Endothelial cell of umbilical vein (primary cell): ENCODE data around the gene NR3C1. TPM values are rescaled to one million over a fixed set of nuclear protein-coding genes. Genes with fewer than 3 reads are reported as not detected.

Experiments
- BruUV-seq: library from RNA; stranded (reverse); fragments of 400-500 nt; replicated peaks from 2 replicates; lab custom pipeline; 2021; lab: Mats Ljungman, UMichigan
- CTCF ChIA-PET: fragments of 300-600, 350-600 bp; sonication (Branson Sonifier 250); formaldehyde crosslinking; loops from one replicate; lab custom pipeline; 2021; ENCODE audit warnings: antibody characterized with exemption, inconsistent platforms; lab: Charles Lee
- POLR2A ChIA-PET: fragments of 300-600, 350-600 bp; sonication (Branson Sonifier 250); formaldehyde crosslinking; loops from one replicate; lab custom pipeline; 2021; ENCODE audit warnings: antibody characterized with exemption, inconsistent platforms; lab: Charles Lee
- DNase-seq: peaks from one replicate; pipeline ENCODE4 v3.0.0-alpha.2; 2011; ENCODE audit warnings: low read depth, low spot score
- FAIRE-seq: peaks from 2 replicates; lab custom pipeline; 2011; peaks lifted over from hg19 to GRCh38; lab: Jason Lieb, UNC
- H2AFZ ChIP-seq: 2 replicates; pipeline ENCODE4 v1.6.0; 2012; ENCODE audit warnings: low read depth, low read length, control low read depth, inconsistent platforms
- H3K27ac ChIP-seq: 2 replicates; pipeline ENCODE4 v1.5.1; 2011; ENCODE audit warnings: low read depth, mild to moderate bottlenecking, control low read depth, low read length, moderate library complexity; ENCODE audit not compliant: insufficient read depth
- H3K27me3 ChIP-seq, 2 experiments: 2 replicates each; pipeline versions ENCODE4 v1.6.0 to v1.6.1; 2011; ENCODE audit warnings: low read length in 2 of 2, mixed read lengths in 1 of 2; ENCODE audit not compliant: control insufficient read depth in 2 of 2, insufficient read depth in 2 of 2
- H3K36me3 ChIP-seq, 2 experiments: 2 replicates in 1 of 2; 3 replicates in 1 of 2; pipeline ENCODE4 v1.5.1; 2011; ENCODE audit warnings: low read length in 2 of 2, mild to moderate bottlenecking in 1 of 2, moderate library complexity in 1 of 2; ENCODE audit not compliant: control insufficient read depth in 2 of 2, insufficient read depth in 2 of 2; ENCODE audit errors: extremely low read depth in 1 of 2
- H3K4me1 ChIP-seq: 3 replicates; pipeline ENCODE4 v1.5.1; 2011; ENCODE audit warnings: mild to moderate bottlenecking, low read length; ENCODE audit not compliant: control insufficient read depth, insufficient read depth; ENCODE audit errors: extremely low read depth
- H3K4me2 ChIP-seq: 2 replicates; pipeline ENCODE4 v1.6.1; 2011; ENCODE audit warnings: low read length, control low read depth, mixed read lengths; ENCODE audit not compliant: insufficient read depth
- H3K4me3 ChIP-seq, 3 experiments: fragments of 200-600 bp in 1 of 3; sonication (generic), shearing (Covaris generic) in 1 of 3; replicated peaks in 1 of 3; 2 replicates each; pipeline ENCODE4 v1.5.1; 2011 to 2016; ENCODE audit warnings: control low read depth in 3 of 3, low read length in 3 of 3, mild to moderate bottlenecking in 2 of 3, inconsistent platforms in 1 of 3, low read depth in 1 of 3, moderate library complexity in 1 of 3; ENCODE audit not compliant: insufficient read depth in 1 of 3
- H3K79me2 ChIP-seq: 2 replicates; pipeline ENCODE4 v1.6.0; 2012; ENCODE audit warnings: low read length, inconsistent platforms; ENCODE audit not compliant: control insufficient read depth, insufficient read depth
- H3K9ac ChIP-seq: replicated peaks from 2 replicates; pipeline ENCODE3; 2011; ENCODE audit warnings: low read length, control low read depth; ENCODE audit not compliant: insufficient read depth; ENCODE audit errors: extremely low read depth
- H3K9me1 ChIP-seq: replicated peaks from 3 replicates; pipeline ENCODE4 v1.6.0; 2011; ENCODE audit warnings: mild to moderate bottlenecking, low read length; ENCODE audit not compliant: control insufficient read depth, insufficient read depth; ENCODE audit errors: extremely low read depth
- H3K9me3 ChIP-seq: replicated peaks from 2 replicates; pipeline ENCODE4 v1.5.1; 2012; ENCODE audit warnings: low read length, inconsistent platforms; ENCODE audit not compliant: control insufficient read depth, insufficient read depth
- H4K20me1 ChIP-seq: replicated peaks from 2 replicates; pipeline ENCODE3; 2011; ENCODE audit warnings: mild to moderate bottlenecking, low read length; ENCODE audit not compliant: control insufficient read depth, insufficient read depth; ENCODE audit errors: extremely low read depth
- EZH2 ChIP-seq: IDR thresholded peaks from 2 replicates; pipeline ENCODE4 v1.6.1; 2012; ENCODE audit warnings: borderline replicate concordance, low read depth, mild to moderate bottlenecking, moderate library complexity, low read length, inconsistent platforms; ENCODE audit not compliant: severe bottlenecking
- FOS ChIP-seq: IDR thresholded peaks from 2 replicates; pipeline ENCODE4 v1.6.1; 2011; ENCODE audit warnings: mild to moderate bottlenecking, low read length, moderate library complexity, borderline replicate concordance; ENCODE audit not compliant: insufficient read depth
- GATA2 ChIP-seq: IDR thresholded peaks from 2 replicates; pipeline ENCODE4 v1.7.0; 2011; ENCODE audit warnings: low read depth, mild to moderate bottlenecking, moderate library complexity, mixed read lengths, low read length; ENCODE audit not compliant: insufficient read length, insufficient read depth
- JUN ChIP-seq: IDR thresholded peaks from 2 replicates; pipeline ENCODE4 v1.6.1; 2011; ENCODE audit warnings: borderline replicate concordance, low read depth; ENCODE audit not compliant: insufficient read length, insufficient read depth
- MYC ChIP-seq: IDR thresholded peaks from one replicate; pipeline ENCODE4 v1.6.1; 2011; ENCODE audit warnings: mild to moderate bottlenecking, low read depth, low read length
- POLR2A ChIP-seq: IDR thresholded peaks from 2 replicates; pipeline ENCODE4 v1.6.1; 2012; ENCODE audit warnings: low read depth, mild to moderate bottlenecking, control low read depth, low read length
- POLR2AphosphoS5 ChIP-seq: IDR thresholded peaks from 2 replicates; pipeline ENCODE4 v1.6.1; 2012; ENCODE audit warnings: low read depth, mild to moderate bottlenecking, control low read depth, low read length, moderate library complexity; ENCODE audit not compliant: insufficient read depth
- dilution Hi-C: fragments of 300-500 bp; cut with MboI; formaldehyde crosslinking; loops from one replicate; pipeline ENCODE4 v1.15.0; 2019; ENCODE audit warnings: low sequenced_read_pairs; ENCODE audit not compliant: extremely low pct_ligation_motif_present
- intact Hi-C: fragments of 100-400 bp; cut with micrococcal nuclease; formaldehyde crosslinking; loops from one replicate; pipeline ENCODE4 v1.10.0; 2022
- polyA plus RNA-seq, 4 experiments: library from polyadenylated mRNA; depleted of rRNA in 3 of 4; stranded (reverse) in 3 of 4; unstranded in 1 of 4; fragments of >200 nt; gene quantifications; 2 replicates each; pipeline versions ENCODE4 v1.2.1 to v1.2.3, GENCODE V29; 2011 to 2012; ENCODE audit warnings: missing spikeins in 1 of 4
- total RNA-seq: library from RNA; stranded (reverse); gene quantifications from 2 replicates; pipeline ENCODE4 v1.2.3, GENCODE V29; 2021
- TF ChIP-seq, protein P1 (sequence below): IDR thresholded peaks from 2 replicates; pipeline ENCODE4 v1.6.1; 2011; ENCODE audit not compliant: insufficient read depth, insufficient read length
- TF ChIP-seq, protein P2 (sequence below), 2 donors: IDR thresholded peaks; 1 replicate in 1 of 2; 2 replicates in 1 of 2; pipeline ENCODE4 v1.5.1; 2011; ENCODE audit warnings: low read length in 2 of 2, mild to moderate bottlenecking in 2 of 2, moderate library complexity in 2 of 2, control low read depth in 1 of 2, inconsistent platforms in 1 of 2, low read depth in 1 of 2; ENCODE audit not compliant: insufficient read depth in 1 of 2; ENCODE audit errors: extremely low read depth in 1 of 2

The NR3C1 gene
- total and polyA plus RNA-seq, 2 donors (not counting 3 experiments of a cell fraction or from before 2014, with no cell fraction given), result 4.1 to 17.0 TPM

DNA sequence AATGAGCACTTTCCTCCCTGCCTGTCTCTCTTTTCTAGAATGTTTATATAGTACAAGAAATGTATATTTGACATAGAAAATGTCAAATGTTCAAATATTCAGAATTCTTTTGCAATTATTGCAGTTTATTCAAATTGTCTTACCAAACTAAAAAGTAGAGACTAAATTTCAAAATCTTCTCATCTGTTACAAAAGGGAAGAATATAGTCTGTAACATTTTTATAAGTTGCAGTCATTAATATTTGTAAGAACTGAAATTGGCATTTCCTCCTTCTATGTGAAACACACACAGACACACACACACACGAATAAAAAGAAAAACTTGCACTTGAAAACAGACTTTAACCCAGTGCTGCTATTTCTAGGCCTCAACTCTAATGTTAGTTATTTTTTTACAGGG, 56.4 kb downstream of the NR3C1 start:
- TF ChIP-seq EZH2 (no peak), GATA2 (no peak), MYC (no peak), POLR2AphosphoS5 (no peak), POLR2A (no peak), FOS (no peak), JUN (no peak)
- TF ChIP-seq, protein P1, sequence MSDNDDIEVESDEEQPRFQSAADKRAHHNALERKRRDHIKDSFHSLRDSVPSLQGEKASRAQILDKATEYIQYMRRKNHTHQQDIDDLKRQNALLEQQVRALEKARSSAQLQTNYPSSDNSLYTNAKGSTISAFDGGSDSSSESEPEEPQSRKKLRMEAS, result no peak
- TF ChIP-seq, protein P2, sequence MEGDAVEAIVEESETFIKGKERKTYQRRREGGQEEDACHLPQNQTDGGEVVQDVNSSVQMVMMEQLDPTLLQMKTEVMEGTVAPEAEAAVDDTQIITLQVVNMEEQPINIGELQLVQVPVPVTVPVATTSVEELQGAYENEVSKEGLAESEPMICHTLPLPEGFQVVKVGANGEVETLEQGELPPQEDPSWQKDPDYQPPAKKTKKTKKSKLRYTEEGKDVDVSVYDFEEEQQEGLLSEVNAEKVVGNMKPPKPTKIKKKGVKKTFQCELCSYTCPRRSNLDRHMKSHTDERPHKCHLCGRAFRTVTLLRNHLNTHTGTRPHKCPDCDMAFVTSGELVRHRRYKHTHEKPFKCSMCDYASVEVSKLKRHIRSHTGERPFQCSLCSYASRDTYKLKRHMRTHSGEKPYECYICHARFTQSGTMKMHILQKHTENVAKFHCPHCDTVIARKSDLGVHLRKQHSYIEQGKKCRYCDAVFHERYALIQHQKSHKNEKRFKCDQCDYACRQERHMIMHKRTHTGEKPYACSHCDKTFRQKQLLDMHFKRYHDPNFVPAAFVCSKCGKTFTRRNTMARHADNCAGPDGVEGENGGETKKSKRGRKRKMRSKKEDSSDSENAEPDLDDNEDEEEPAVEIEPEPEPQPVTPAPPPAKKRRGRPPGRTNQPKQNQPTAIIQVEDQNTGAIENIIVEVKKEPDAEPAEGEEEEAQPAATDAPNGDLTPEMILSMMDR (IDR thresholded peaks at IDR 0.05; ENCODE audit: extremely low read depth in 1 of 2, insufficient read depth in 1 of 2, low read depth in 1 of 2, low read length in 2 of 2), result no peak
- H4K20me1 ChIP-seq, result no peaks in the 10 kb centered on the region
- no peaks in the 10 kb centered on the region for H3K36me3 ChIP-seq
- H3K4me3 ChIP-seq, result no peak overlapping the region
- FAIRE-seq (peak; percentile 33), DNase-seq (no peak)
- H3K9me3 ChIP-seq, result no peaks in the 10 kb centered on the region
- no peaks in the 10 kb centered on the region for H3K9me1 ChIP-seq
- H3K4me1 ChIP-seq, result peaks cover 11% of the 10 kb centered on the region
- CTCF ChIA-PET, result interaction anchor here (1.0 kb wide), 1 partner anchor 51 kb away, joined by 3 read pairs; no protein-coding TSS in a partner anchor
- dilution Hi-C loops (no loop called here), intact Hi-C loops (no loop called here)
- no TSS peak for BruUV-seq
- H3K79me2 ChIP-seq, result peaks cover 31% of the 10 kb centered on the region
- no peak overlapping the region for H2AFZ ChIP-seq
- H3K27me3 ChIP-seq, result no peaks in the 10 kb centered on the region
- POLR2A ChIA-PET, result no interaction called here
- no peak overlapping the region for H3K27ac ChIP-seq
- H3K4me2 ChIP-seq, result no peak overlapping the region
- no peak overlapping the region for H3K9ac ChIP-seq
